Measurements from ENCODE around the gene HDAC4.

Gene HDAC4

GRCh38 chr2:239444626-239445577, 44.1 kb upstream of the HDAC4 start:
- Histone ChIP-seq H3K9me3 (ENCODE audit: insufficient read depth, low read depth, low read length) (no peaks in the 10 kb centered on the region), H3K36me3 (ENCODE audit: insufficient read depth, low read length) (no peaks in the 10 kb centered on the region), H3K4me1 (ENCODE audit: insufficient read depth, low read length, poor library complexity, severe bottlenecking) (peaks cover 15% of the 10 kb centered on the region), H3K4me3 (ENCODE audit: low read length, poor library complexity, severe bottlenecking) (no peak overlapping the region), H2AFZ (ENCODE audit: low read length) (no peak overlapping the region), H3K9me2 (replicated peaks; ENCODE audit: low read depth, low read length) (no peaks in the 10 kb centered on the region), H3K79me2 (ENCODE audit: insufficient read depth, low read length) (no peaks in the 10 kb centered on the region), H3K27me3 (ENCODE audit: insufficient read depth, low read length, poor library complexity, severe bottlenecking) (peaks cover 10% of the 10 kb centered on the region), H4K20me1 (ENCODE audit: insufficient read depth, low read length, poor library complexity, severe bottlenecking) (no peaks in the 10 kb centered on the region), H3F3A (ENCODE audit: low read depth) (no peaks in the 10 kb centered on the region), H3K4me2 (ENCODE audit: low read depth, low read length, poor library complexity, severe bottlenecking) (no peak overlapping the region), H3K9ac (ENCODE audit: low read depth, low read length, poor library complexity, severe bottlenecking) (no peak overlapping the region)
- TF ChIP-seq CTCF (conservative IDR thresholded peaks at IDR 0.05; ENCODE audit: low read length) (no peak), EZH2phosphoT487 (IDR thresholded peaks at IDR 0.05; ENCODE audit: borderline replicate concordance) (no peak)

- no peaks in the 10 kb centered on the region for H3F3A ChIP-seq (ENCODE audit: low read depth)
- H2AFZ ChIP-seq (ENCODE audit: low read length): no peak overlapping the region
- H3K4me2 ChIP-seq (ENCODE audit: low read depth, low read length, poor library complexity, severe bottlenecking): no peak overlapping the region
- TF ChIP-seq CTCF (conservative IDR thresholded peaks at IDR 0.05; ENCODE audit: low read length) (no peak), EZH2phosphoT487 (IDR thresholded peaks at IDR 0.05; ENCODE audit: borderline replicate concordance) (no peak)
- no peak overlapping the region for H3K4me3 ChIP-seq (ENCODE audit: low read length, poor library complexity, severe bottlenecking)
- H3K9me2 ChIP-seq (replicated peaks; ENCODE audit: low read depth, low read length): no peaks in the 10 kb centered on the region
- H3K9me3 ChIP-seq (ENCODE audit: insufficient read depth, low read depth, low read length): no peaks in the 10 kb centered on the region
- no peaks in the 10 kb centered on the region for H4K20me1 ChIP-seq (ENCODE audit: insufficient read depth, low read length, poor library complexity, severe bottlenecking)
- no peak overlapping the region for H3K9ac ChIP-seq (ENCODE audit: low read depth, low read length, poor library complexity, severe bottlenecking)
- H3K4me1 ChIP-seq (ENCODE audit: insufficient read depth, low read length, poor library complexity, severe bottlenecking): peaks cover 15% of the 10 kb centered on the region
- H3K79me2 ChIP-seq (ENCODE audit: insufficient read depth, low read length): no peaks in the 10 kb centered on the region
- peaks cover 16% of the 10 kb centered on the region for H3K27me3 ChIP-seq (ENCODE audit: insufficient read depth, low read length, poor library complexity, severe bottlenecking)
- no peaks in the 10 kb centered on the region for H3K36me3 ChIP-seq (ENCODE audit: insufficient read depth, low read length)
Measured at GRCh38 chr2:239443666-239444567, 43.1 kb upstream of the HDAC4 start.

DNA sequence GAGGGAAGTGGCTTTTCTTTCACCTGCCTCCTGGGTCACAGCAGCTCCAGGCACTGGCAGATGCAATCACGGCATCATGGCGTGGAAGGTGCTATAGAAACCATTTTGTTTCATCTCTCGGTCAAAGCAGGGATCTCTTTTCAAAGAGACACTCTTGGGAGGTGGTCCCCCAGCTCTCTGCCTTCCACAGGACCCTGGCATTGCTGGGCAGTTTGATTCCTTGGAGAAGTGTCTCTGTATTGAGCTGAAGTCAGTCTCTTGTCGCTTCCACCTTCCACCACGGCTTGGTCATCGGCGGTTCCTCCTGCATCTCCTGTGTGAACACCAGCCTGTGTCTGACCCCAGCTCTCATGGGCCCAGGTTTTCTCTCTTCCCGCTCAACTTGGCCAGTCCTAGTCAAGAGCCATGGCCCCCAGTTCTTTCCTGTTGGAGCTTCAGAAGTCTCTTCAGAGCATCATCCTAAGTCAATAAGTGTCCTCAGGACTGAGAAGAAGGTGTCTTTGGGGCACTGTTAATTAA, 42.3 kb upstream of the HDAC4 start:
- H3K9me2 ChIP-seq (replicated peaks; ENCODE audit: low read depth, low read length): no peaks in the 10 kb centered on the region
- no peak overlapping the region for H2AFZ ChIP-seq (ENCODE audit: low read length)
- H3K4me1 ChIP-seq (ENCODE audit: insufficient read depth, low read length, poor library complexity, severe bottlenecking): peaks cover 15% of the 10 kb centered on the region
- peaks cover 16% of the 10 kb centered on the region for H3K27me3 ChIP-seq (ENCODE audit: insufficient read depth, low read length, poor library complexity, severe bottlenecking)
- no peaks in the 10 kb centered on the region for H3K79me2 ChIP-seq (ENCODE audit: insufficient read depth, low read length)
- no peak overlapping the region for H3K9ac ChIP-seq (ENCODE audit: low read depth, low read length, poor library complexity, severe bottlenecking)
- H3K36me3 ChIP-seq (ENCODE audit: insufficient read depth, low read length): no peaks in the 10 kb centered on the region
- H3F3A ChIP-seq (ENCODE audit: low read depth): no peaks in the 10 kb centered on the region
- H3K4me3 ChIP-seq (ENCODE audit: low read length, poor library complexity, severe bottlenecking): no peak overlapping the region
- no peak overlapping the region for H3K4me2 ChIP-seq (ENCODE audit: low read depth, low read length, poor library complexity, severe bottlenecking)
- H4K20me1 ChIP-seq (ENCODE audit: insufficient read depth, low read length, poor library complexity, severe bottlenecking): no peaks in the 10 kb centered on the region
- TF ChIP-seq EZH2phosphoT487 (IDR thresholded peaks at IDR 0.05; ENCODE audit: borderline replicate concordance) (no peak), CTCF (conservative IDR thresholded peaks at IDR 0.05; ENCODE audit: low read length) (no peak)
- no peaks in the 10 kb centered on the region for H3K9me3 ChIP-seq (ENCODE audit: insufficient read depth, low read depth, low read length)

Measured in Loucy (cell line).